Liver (tissue), 3 donors: ENCODE results near the gene ZNF786.

Experiments used
- CTCF ChIP-seq: fragments of 150-350 bp; IDR thresholded peaks from 2 replicates; pipeline ENCODE4 v1.5.1; 2017; ENCODE audit warnings: improper control_type of control experiment, low read depth, low read length; ENCODE audit not compliant: missing input control
- EGR1 ChIP-seq, 2 donors: IDR thresholded peaks; 2 replicates each; pipeline ENCODE4 v1.6.1; 2016 to 2018; ENCODE audit warnings: antibody characterized with exemption in 2 of 2, low read depth in 2 of 2
- FOXA1 ChIP-seq: IDR thresholded peaks from 2 replicates; pipeline ENCODE4 v1.6.1; 2016; ENCODE audit warnings: antibody characterized with exemption
- GABPA ChIP-seq, 2 donors: IDR thresholded peaks in 1 of 2; conservative IDR thresholded peaks in 1 of 2; 2 replicates each; pipeline ENCODE4 v1.6.1; 2016; ENCODE audit warnings: antibody characterized with exemption in 2 of 2, mild to moderate bottlenecking in 1 of 2, moderate library complexity in 1 of 2
- JUND ChIP-seq, 2 donors: IDR thresholded peaks; 2 replicates each; pipeline ENCODE4 v1.6.1; 2016; ENCODE audit warnings: antibody characterized with exemption in 2 of 2
- NR2F2 ChIP-seq: IDR thresholded peaks from 2 replicates; pipeline ENCODE4 v1.6.1; 2016; ENCODE audit warnings: antibody characterized with exemption
- TAF1 ChIP-seq: conservative IDR thresholded peaks from 2 replicates; pipeline ENCODE4 v1.6.1; 2016; ENCODE audit warnings: antibody characterized with exemption, mild to moderate bottlenecking
- YY1 ChIP-seq: IDR thresholded peaks from 2 replicates; pipeline ENCODE4 v1.6.1; 2016; ENCODE audit warnings: antibody characterized with exemption, mild to moderate bottlenecking
- TF ChIP-seq, protein P1 (sequence below): IDR thresholded peaks from 2 replicates; pipeline ENCODE4 v1.6.1; 2016; ENCODE audit warnings: antibody characterized with exemption
- TF ChIP-seq, protein P2 (sequence below): IDR thresholded peaks from 2 replicates; pipeline ENCODE4 v1.6.1; 2016; ENCODE audit warnings: antibody characterized with exemption
- donor health status: healthy.
- donor health status: healthy.

- TF ChIP-seq CTCF (no peak), YY1 (no peak), EGR1 (IDR thresholded peaks at IDR 0.05; ENCODE audit: low read depth in 2 of 2) (no peak), FOXA1 (no peak), TAF1 (no peak), GABPA (IDR thresholded peaks at IDR 0.05 in 1 of 2, conservative IDR thresholded peaks at IDR 0.05 in 1 of 2) (no peak), NR2F2 (no peak), JUND (IDR thresholded peaks at IDR 0.05) (no peak)
- TF ChIP-seq, protein P1, sequence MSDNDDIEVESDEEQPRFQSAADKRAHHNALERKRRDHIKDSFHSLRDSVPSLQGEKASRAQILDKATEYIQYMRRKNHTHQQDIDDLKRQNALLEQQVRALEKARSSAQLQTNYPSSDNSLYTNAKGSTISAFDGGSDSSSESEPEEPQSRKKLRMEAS = no peak
- TF ChIP-seq, protein P2, sequence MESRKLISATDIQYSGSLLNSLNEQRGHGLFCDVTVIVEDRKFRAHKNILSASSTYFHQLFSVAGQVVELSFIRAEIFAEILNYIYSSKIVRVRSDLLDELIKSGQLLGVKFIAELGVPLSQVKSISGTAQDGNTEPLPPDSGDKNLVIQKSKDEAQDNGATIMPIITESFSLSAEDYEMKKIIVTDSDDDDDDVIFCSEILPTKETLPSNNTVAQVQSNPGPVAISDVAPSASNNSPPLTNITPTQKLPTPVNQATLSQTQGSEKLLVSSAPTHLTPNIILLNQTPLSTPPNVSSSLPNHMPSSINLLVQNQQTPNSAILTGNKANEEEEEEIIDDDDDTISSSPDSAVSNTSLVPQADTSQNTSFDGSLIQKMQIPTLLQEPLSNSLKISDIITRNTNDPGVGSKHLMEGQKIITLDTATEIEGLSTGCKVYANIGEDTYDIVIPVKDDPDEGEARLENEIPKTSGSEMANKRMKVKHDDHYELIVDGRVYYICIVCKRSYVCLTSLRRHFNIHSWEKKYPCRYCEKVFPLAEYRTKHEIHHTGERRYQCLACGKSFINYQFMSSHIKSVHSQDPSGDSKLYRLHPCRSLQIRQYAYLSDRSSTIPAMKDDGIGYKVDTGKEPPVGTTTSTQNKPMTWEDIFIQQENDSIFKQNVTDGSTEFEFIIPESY = no peak
These were observed 42.7 kb upstream of the ZNF786 start for GRCh38 chr7:149133028-149133710.
